OCI-LY1 (cell line): Measurements from ENCODE around the gene SDK2.

Experiments
- H2AFZ ChIP-seq: fragments of 200-600 bp; sonication (generic), shearing (Covaris generic); 2 replicates; pipeline ENCODE4 v1.6.0; 2014; ENCODE audit warnings: antibody characterized with exemption, mild to moderate bottlenecking, low read length
- H3F3A ChIP-seq: fragments of 200-600 bp; sonication (generic), shearing (Covaris generic); 2 replicates; pipeline ENCODE4 v1.6.0; 2014; ENCODE audit warnings: mild to moderate bottlenecking, antibody characterized with exemption, low read length, moderate library complexity; ENCODE audit not compliant: insufficient read depth
- H3K27ac ChIP-seq: fragments of 200-600 bp; sonication (generic); 2 replicates; pipeline ENCODE4 v1.5.1; 2014; ENCODE audit warnings: low read length, mixed run types, mild to moderate bottlenecking, low read depth; ENCODE audit not compliant: poor library complexity, severe bottlenecking
- H3K27me3 ChIP-seq: fragments of 200-600 bp; sonication (generic); 2 replicates; pipeline ENCODE4 v1.6.0; 2014; ENCODE audit warnings: antibody characterized with exemption, mild to moderate bottlenecking, low read length, moderate library complexity; ENCODE audit not compliant: insufficient read depth
- H3K36me3 ChIP-seq: fragments of 200-600 bp; sonication (generic); 2 replicates; pipeline ENCODE4 v1.6.1; 2014; ENCODE audit warnings: mild to moderate bottlenecking, antibody characterized with exemption, low read length, moderate library complexity, mixed read lengths; ENCODE audit not compliant: insufficient read depth
- H3K4me1 ChIP-seq: fragments of 200-600 bp; sonication (generic); 2 replicates; pipeline ENCODE4 v1.5.1; 2014; ENCODE audit warnings: mild to moderate bottlenecking, low read length, moderate library complexity; ENCODE audit not compliant: insufficient read depth, severe bottlenecking
- H3K4me2 ChIP-seq: fragments of 200-600 bp; sonication (generic), shearing (Covaris generic); 2 replicates; pipeline ENCODE4 v1.6.1; 2014; ENCODE audit warnings: low read length
- H3K4me3 ChIP-seq: fragments of 200-600 bp; sonication (generic); 2 replicates; pipeline ENCODE4 v1.5.1; 2014; ENCODE audit warnings: low read length, low read depth, mild to moderate bottlenecking, mixed read lengths; ENCODE audit not compliant: poor library complexity, severe bottlenecking
- H3K79me2 ChIP-seq: fragments of 200-600 bp; shearing (Covaris generic); 2 replicates; pipeline ENCODE4 v1.6.1; 2016; ENCODE audit warnings: mixed run types, low read length, mixed read lengths; ENCODE audit not compliant: insufficient read depth
- H3K9ac ChIP-seq: fragments of 200-600 bp; sonication (generic), shearing (Covaris generic); 2 replicates; pipeline ENCODE4 v1.6.1; 2014; ENCODE audit warnings: mild to moderate bottlenecking, low read length, mixed read lengths
- H3K9me2 ChIP-seq: fragments of 200-600 bp; sonication (generic), shearing (Covaris generic); 2 replicates; pipeline ENCODE4 v1.6.1; 2014; ENCODE audit warnings: low read depth, mild to moderate bottlenecking, low read length, mixed read lengths
- H3K9me3 ChIP-seq: fragments of 200-600 bp; shearing (Covaris generic); 2 replicates; pipeline ENCODE4 v1.6.1; 2014; ENCODE audit warnings: low read length, mixed read lengths
- H4K20me1 ChIP-seq: fragments of 200-600 bp; sonication (generic), shearing (Covaris generic); 2 replicates; pipeline ENCODE4 v1.6.0; 2016; ENCODE audit warnings: mild to moderate bottlenecking, low read length; ENCODE audit not compliant: insufficient read depth
- EZH2 ChIP-seq: fragments of 200-600 bp; sonication (generic), shearing (Covaris generic); IDR thresholded peaks from 2 replicates; pipeline ENCODE4 v1.8.0; 2017; ENCODE audit warnings: borderline replicate concordance, mixed run types, mild to moderate bottlenecking, antibody characterized with exemption, low read length, moderate library complexity, mixed read lengths
- TF ChIP-seq, protein P1 (sequence below): fragments of 200-600 bp; sonication (generic), shearing (Covaris generic); IDR thresholded peaks from 2 replicates; pipeline ENCODE4 v1.5.1; 2017; ENCODE audit warnings: mild to moderate bottlenecking, antibody characterized with exemption, low read length, moderate library complexity, mixed read lengths

SDK2 gene

DNA sequence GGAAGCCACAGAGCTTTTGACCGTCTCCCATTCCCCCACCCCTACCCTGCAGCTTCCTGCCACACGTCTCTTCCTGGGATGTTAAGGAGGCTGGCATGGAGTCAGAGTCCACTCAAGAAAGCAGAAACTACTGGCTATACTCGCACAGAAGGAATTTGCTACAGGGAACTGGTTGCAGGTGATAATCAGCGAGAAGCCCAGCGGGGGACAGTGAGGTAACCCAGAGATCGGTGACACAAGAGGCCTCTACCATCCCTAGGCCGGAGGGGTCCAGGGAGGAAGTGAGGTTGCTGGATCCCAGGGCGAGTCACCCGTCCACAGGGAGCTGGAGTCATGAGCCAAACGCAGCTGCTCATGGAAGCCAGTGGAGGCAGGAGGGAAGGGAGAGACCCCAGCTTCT, 93.7 kb downstream of the SDK2 start:
- H3K9me3 ChIP-seq: no peaks in the 10 kb centered on the region
- no peaks in the 10 kb centered on the region for H4K20me1 ChIP-seq
- H2AFZ ChIP-seq: no peak overlapping the region
- no peaks in the 10 kb centered on the region for H3K27me3 ChIP-seq
- H3K4me2 ChIP-seq: no peak overlapping the region
- H3K4me1 ChIP-seq: no peaks in the 10 kb centered on the region
- no peaks in the 10 kb centered on the region for H3F3A ChIP-seq
- H3K9me2 ChIP-seq: no peaks in the 10 kb centered on the region
- TF ChIP-seq, protein P1, sequence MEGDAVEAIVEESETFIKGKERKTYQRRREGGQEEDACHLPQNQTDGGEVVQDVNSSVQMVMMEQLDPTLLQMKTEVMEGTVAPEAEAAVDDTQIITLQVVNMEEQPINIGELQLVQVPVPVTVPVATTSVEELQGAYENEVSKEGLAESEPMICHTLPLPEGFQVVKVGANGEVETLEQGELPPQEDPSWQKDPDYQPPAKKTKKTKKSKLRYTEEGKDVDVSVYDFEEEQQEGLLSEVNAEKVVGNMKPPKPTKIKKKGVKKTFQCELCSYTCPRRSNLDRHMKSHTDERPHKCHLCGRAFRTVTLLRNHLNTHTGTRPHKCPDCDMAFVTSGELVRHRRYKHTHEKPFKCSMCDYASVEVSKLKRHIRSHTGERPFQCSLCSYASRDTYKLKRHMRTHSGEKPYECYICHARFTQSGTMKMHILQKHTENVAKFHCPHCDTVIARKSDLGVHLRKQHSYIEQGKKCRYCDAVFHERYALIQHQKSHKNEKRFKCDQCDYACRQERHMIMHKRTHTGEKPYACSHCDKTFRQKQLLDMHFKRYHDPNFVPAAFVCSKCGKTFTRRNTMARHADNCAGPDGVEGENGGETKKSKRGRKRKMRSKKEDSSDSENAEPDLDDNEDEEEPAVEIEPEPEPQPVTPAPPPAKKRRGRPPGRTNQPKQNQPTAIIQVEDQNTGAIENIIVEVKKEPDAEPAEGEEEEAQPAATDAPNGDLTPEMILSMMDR: no peak
- TF ChIP-seq EZH2: no peak
- H3K4me3 ChIP-seq: no peak overlapping the region
- H3K9ac ChIP-seq: no peak overlapping the region
- no peaks in the 10 kb centered on the region for H3K79me2 ChIP-seq
- H3K36me3 ChIP-seq: no peaks in the 10 kb centered on the region
- H3K27ac ChIP-seq: no peak overlapping the region

DNA sequence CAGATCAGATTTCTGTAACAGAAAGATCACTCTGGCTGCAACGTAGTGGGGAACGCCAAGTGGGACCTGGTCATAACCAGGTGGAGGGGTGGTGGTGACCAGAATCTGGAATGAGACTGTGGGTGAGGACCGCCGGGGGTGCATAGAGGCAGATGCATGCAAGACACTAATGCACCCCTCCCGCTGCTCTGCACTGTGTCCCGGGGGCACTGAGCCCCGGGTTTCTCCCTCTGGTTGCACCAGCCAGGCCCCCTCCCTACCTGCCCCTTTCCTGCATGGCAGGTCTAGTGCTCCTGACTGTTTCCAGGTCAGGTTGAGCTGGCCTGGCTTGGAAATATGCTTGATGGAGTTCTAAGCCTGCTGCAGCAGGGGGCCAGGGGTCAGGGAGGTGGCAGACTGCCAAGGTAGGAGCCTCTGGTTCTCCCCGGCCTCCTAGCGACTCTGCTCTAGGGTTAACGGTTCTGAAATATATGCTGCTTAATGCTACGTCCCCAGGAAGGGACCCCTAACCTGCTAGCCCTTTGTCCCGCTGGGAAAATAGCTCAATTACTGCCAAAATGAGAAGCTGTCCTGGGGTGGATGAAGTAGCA, 94.3 kb downstream of the SDK2 start:
- Histone ChIP-seq H3K4me3 (no peak overlapping the region), H3K79me2 (no peaks in the 10 kb centered on the region), H3K9me3 (no peaks in the 10 kb centered on the region), H3K27me3 (no peaks in the 10 kb centered on the region), H3K4me2 (no peak overlapping the region), H3K27ac (no peak overlapping the region), H3K4me1 (no peaks in the 10 kb centered on the region), H4K20me1 (no peaks in the 10 kb centered on the region), H2AFZ (no peak overlapping the region), H3K36me3 (no peaks in the 10 kb centered on the region), H3K9me2 (no peaks in the 10 kb centered on the region), H3F3A (no peaks in the 10 kb centered on the region), H3K9ac (no peak overlapping the region)
- TF ChIP-seq EZH2: no peak
- TF ChIP-seq, protein P1: no peak

DNA sequence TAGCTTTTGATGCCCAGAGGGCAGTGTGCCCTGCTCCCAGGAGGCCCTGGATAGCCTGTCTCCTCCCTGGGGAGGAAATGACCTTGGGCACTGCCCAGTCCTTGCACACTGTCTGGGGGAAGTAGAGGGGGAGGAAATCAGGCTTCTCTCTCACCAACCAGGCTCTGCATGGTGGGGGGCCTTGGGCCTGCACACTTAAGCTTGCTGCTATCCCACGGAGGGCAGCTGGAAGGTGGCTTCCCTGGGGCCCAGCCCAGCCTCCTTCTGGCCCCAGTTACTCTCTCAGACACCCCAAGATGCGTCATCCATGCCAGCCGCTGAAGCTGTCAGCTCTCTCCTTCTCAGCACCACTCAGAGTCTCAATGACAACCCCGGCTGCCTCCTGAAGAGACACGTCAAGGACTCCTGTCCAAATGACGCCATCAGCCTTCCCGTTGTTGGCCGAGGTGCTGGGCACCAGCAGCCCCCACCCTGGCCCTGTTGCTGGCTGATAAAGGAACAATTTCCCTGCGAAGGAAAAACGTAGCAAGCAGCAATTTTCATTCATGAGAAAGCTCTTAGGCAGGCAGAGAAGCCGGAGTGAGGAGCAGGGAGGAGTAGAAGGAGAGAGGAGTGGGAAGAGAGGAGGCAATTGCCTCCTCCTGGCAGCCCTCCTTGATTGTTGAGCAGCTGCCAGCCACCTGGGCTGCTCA, 95.5 kb downstream of the SDK2 start:
- Histone ChIP-seq H3K36me3 (no peaks in the 10 kb centered on the region), H3K4me2 (no peak overlapping the region), H3K9ac (no peak overlapping the region), H3K79me2 (no peaks in the 10 kb centered on the region), H3K4me1 (no peaks in the 10 kb centered on the region), H3K27ac (no peak overlapping the region), H3K27me3 (no peaks in the 10 kb centered on the region), H2AFZ (no peak overlapping the region), H3K9me3 (no peaks in the 10 kb centered on the region), H3F3A (no peaks in the 10 kb centered on the region), H4K20me1 (no peaks in the 10 kb centered on the region), H3K4me3 (no peak overlapping the region), H3K9me2 (no peaks in the 10 kb centered on the region)
- TF ChIP-seq, protein P1: no peak
- no peak for TF ChIP-seq EZH2
